ENCODE data around the gene RPTOR.
A peak's percentile ranks its signal among the peaks of the same experiment; 100 is the strongest.

Gene RPTOR

GRCh38 chr17:80705988-80706387 is 161.3 kb downstream of the RPTOR start:
- Histone ChIP-seq H3K27ac (ENCODE audit: extremely low read depth, low read depth, low read length) (peak overlapping the region; percentile 18; the same call in 1 of the 2 replicates), H3K4me1 (ENCODE audit: control insufficient read depth, insufficient read depth, low read length) (peaks cover 15% of the 10 kb centered on the region), H3K36me3 (ENCODE audit: control insufficient read depth in 2 of 2, insufficient read depth in 1 of 2, low read length in 2 of 2) (peaks cover 4 to 16% of the 10 kb centered on the region in 2 experiments; a peak in 1 of 3 replicates), H3K9me3 (ENCODE audit: control insufficient read depth, insufficient read depth, low read depth, low read length) (no peaks in the 10 kb centered on the region), H3K4me3 (ENCODE audit: low read depth, low read length) (no peak overlapping the region)
- ChIA-PET POLR2A (no interaction called here), CTCF (no interaction called here)
- TF ChIP-seq ZFHX2 (tag by site-specific recombination; conservative IDR thresholded peaks at IDR 0.05) (no peak), HIC1 (tag by site-specific recombination; IDR thresholded peaks at IDR 0.05) (no peak), ZFP41 (tag by site-specific recombination; IDR thresholded peaks at IDR 0.05; ENCODE audit: borderline replicate concordance) (no peak), ZNF560 (tag by site-specific recombination; IDR thresholded peaks at IDR 0.05; ENCODE audit: borderline replicate concordance) (no peak), ZNF10 (tag by site-specific recombination; IDR thresholded peaks at IDR 0.05) (no peak), BCL11A (tag by site-specific recombination; IDR thresholded peaks at IDR 0.05; ENCODE audit: low read depth) (no peak), ZNF776 (tag by site-specific recombination; IDR thresholded peaks at IDR 0.05; ENCODE audit: borderline replicate concordance) (no peak), ZNF26 (tag by site-specific recombination; IDR thresholded peaks at IDR 0.05) (no peak), ZNF549 (tag by site-specific recombination; IDR thresholded peaks at IDR 0.05) (no peak)

GRCh38 chr17:80706463-80706867 is 161.8 kb downstream of the RPTOR start:
- ChIA-PET POLR2A (no interaction called here), CTCF (interaction anchor here (0.7 kb wide), 1 partner anchor 275 kb away, joined by 3 read pairs; no protein-coding TSS in a partner anchor)
- Histone ChIP-seq H3K27ac (ENCODE audit: extremely low read depth, low read depth, low read length) (peak overlapping the region; percentile 18; the same call in 1 of the 2 replicates), H3K36me3 (ENCODE audit: control insufficient read depth in 2 of 2, insufficient read depth in 1 of 2, low read length in 2 of 2) (peaks cover 4 to 16% of the 10 kb centered on the region in 2 experiments; a peak in 1 of 3 replicates), H3K4me1 (ENCODE audit: control insufficient read depth, insufficient read depth, low read length) (peaks cover 15% of the 10 kb centered on the region), H3K9me3 (ENCODE audit: control insufficient read depth, insufficient read depth, low read depth, low read length) (no peaks in the 10 kb centered on the region), H3K4me3 (ENCODE audit: low read depth, low read length) (no peak overlapping the region)
- TF ChIP-seq WT1 (tag by site-specific recombination; IDR thresholded peaks at IDR 0.05) = no peak
- TF ChIP-seq KLF8 (tag by site-specific recombination; IDR thresholded peaks at IDR 0.05) = no peak
- no peak for TF ChIP-seq ZBTB26 (tag by site-specific recombination; optimal IDR thresholded peaks at IDR 0.05)
- no peak for TF ChIP-seq ZNF2 (tag by site-specific recombination; IDR thresholded peaks at IDR 0.05)
- TF ChIP-seq ZNF239 (tag by site-specific recombination; IDR thresholded peaks at IDR 0.05) = no peak
- no peak for TF ChIP-seq ZNF248 (tag by site-specific recombination; IDR thresholded peaks at IDR 0.05)
- TF ChIP-seq ZNF768 (tag by site-specific recombination; IDR thresholded peaks at IDR 0.05) = no peak
- TF ChIP-seq AEBP2 (tag by site-specific recombination; IDR thresholded peaks at IDR 0.05; ENCODE audit: borderline replicate concordance) = no peak
- no peak for TF ChIP-seq ZNF48 (tag by site-specific recombination; IDR thresholded peaks at IDR 0.05)
- no peak for TF ChIP-seq HOXA7 (CRISPR knock-in tag; IDR thresholded peaks at IDR 0.05; ENCODE audit: borderline replicate concordance)
- TF ChIP-seq MEIS1 (CRISPR knock-in tag; IDR thresholded peaks at IDR 0.05; ENCODE audit: borderline replicate concordance) = no peak
- TF ChIP-seq ZNF549 (tag by site-specific recombination; IDR thresholded peaks at IDR 0.05) = no peak
- TF ChIP-seq HOXD13 (CRISPR knock-in tag; IDR thresholded peaks at IDR 0.05; ENCODE audit: borderline replicate concordance) = no peak
- TF ChIP-seq KLF16 (tag by site-specific recombination; IDR thresholded peaks at IDR 0.05) = no peak
- no peak for TF ChIP-seq ZNF391 (tag by site-specific recombination; IDR thresholded peaks at IDR 0.05; ENCODE audit: borderline replicate concordance, low read depth)
- no peak for TF ChIP-seq ZNF585B (tag by site-specific recombination; IDR thresholded peaks at IDR 0.05)
- TF ChIP-seq ZNF558 (tag by site-specific recombination; IDR thresholded peaks at IDR 0.05) = no peak
- TF ChIP-seq INSM2 (tag by site-specific recombination; IDR thresholded peaks at IDR 0.05) = no peak
